Measurements from ENCODE around the gene TMEM158. TPM values are rescaled to one million over a fixed set of nuclear protein-coding genes. Genes with fewer than 3 reads are reported as not detected.
A peak's percentile ranks its signal among the peaks of the same experiment; 100 is the strongest.

The TMEM158 gene
- total RNA-seq, 4 donors from 2014 or later: 3.1 to 8.5 (median 5.3) TPM

DNA sequence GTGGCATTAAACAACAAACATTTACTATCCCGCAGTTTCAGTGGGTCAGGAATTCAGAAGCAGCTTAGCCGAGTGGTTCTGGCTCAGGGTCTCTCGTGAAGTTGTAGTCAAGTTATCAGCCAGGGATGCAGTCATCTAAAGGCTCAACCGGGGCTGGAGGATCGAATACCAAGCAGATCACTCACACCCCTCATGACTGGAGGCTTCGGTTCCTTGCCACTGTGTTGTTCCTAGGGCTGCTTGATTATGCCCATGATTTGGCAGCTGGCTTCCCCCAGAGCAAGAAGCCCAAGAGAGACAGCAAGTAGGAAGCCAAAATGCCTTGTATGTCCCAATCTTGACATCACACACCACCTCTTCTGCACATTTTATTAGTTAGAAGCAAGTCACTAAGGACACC, 46.0 kb downstream of the TMEM158 start:
- TF ChIP-seq, protein P1, sequence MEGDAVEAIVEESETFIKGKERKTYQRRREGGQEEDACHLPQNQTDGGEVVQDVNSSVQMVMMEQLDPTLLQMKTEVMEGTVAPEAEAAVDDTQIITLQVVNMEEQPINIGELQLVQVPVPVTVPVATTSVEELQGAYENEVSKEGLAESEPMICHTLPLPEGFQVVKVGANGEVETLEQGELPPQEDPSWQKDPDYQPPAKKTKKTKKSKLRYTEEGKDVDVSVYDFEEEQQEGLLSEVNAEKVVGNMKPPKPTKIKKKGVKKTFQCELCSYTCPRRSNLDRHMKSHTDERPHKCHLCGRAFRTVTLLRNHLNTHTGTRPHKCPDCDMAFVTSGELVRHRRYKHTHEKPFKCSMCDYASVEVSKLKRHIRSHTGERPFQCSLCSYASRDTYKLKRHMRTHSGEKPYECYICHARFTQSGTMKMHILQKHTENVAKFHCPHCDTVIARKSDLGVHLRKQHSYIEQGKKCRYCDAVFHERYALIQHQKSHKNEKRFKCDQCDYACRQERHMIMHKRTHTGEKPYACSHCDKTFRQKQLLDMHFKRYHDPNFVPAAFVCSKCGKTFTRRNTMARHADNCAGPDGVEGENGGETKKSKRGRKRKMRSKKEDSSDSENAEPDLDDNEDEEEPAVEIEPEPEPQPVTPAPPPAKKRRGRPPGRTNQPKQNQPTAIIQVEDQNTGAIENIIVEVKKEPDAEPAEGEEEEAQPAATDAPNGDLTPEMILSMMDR (IDR thresholded peaks at IDR 0.05): no peak
- TF ChIP-seq POLR2AphosphoS5 (IDR thresholded peaks at IDR 0.05) (no peak), EP300 (IDR thresholded peaks at IDR 0.05) (no peak), POLR2A (IDR thresholded peaks at IDR 0.05) (no peak)
- ATAC-seq: no peak
- no peak overlapping the region for H3K27ac ChIP-seq

DNA sequence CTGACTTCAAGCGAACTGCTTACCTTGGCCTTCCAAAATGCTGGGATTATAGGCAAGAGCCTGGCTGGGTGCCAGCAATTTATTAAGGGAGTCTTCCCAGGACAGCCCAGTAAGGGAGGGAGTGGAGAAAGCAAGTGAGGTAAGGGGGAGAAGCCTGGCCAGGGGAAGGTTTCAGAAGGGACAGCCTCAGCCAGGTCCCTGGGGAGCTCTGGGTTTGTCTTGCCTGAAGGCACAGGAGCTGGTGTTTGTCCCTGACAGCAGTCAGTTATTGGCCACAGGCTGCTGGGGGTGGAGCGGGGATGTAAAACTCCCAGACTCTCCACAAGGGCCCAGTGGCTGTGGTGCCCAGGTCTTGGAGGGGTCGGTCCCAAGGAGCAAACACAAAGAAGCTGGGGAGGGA, 46.9 kb downstream of the TMEM158 start:
- H3K4me3 ChIP-seq: no peak overlapping the region
- H3K27me3 ChIP-seq: no peaks in the 10 kb centered on the region
- WGBS, 2 donors (ENCODE audit: low coverage in 1 of 2): 100% methylated on average over 1 of the region's 3 CpGs; no CpG with 5 or more reads in 1 of the 2 donors
- ATAC-seq: no peak
- H3K27ac ChIP-seq: no peak overlapping the region
- H3K9me3 ChIP-seq: no peaks in the 10 kb centered on the region
- no peak for TF ChIP-seq POLR2A (IDR thresholded peaks at IDR 0.05)
- TF ChIP-seq POLR2AphosphoS5 (IDR thresholded peaks at IDR 0.05): no peak
- no peak for TF ChIP-seq EP300 (IDR thresholded peaks at IDR 0.05)
- TF ChIP-seq, protein P1 (IDR thresholded peaks at IDR 0.05): no peak
- no peaks in the 10 kb centered on the region for H3K36me3 ChIP-seq
- H3K4me1 ChIP-seq: peaks cover 0 to 41% (median 0%) of the 10 kb centered on the region in 3 donors

More for the DNA sequence above, 46.0 kb downstream of the TMEM158 start:
- H3K27me3 ChIP-seq: no peaks in the 10 kb centered on the region
- H3K9me3 ChIP-seq: no peaks in the 10 kb centered on the region
- H3K4me3 ChIP-seq: no peak overlapping the region
- 55 to 100% methylated on average over 1 to 2 of the region's 6 CpGs for WGBS, 2 donors (ENCODE audit: low coverage in 1 of 2)
- H3K36me3 ChIP-seq: no peaks in the 10 kb centered on the region
- peaks cover 0 to 41% (median 0%) of the 10 kb centered on the region in 3 donors for H3K4me1 ChIP-seq

DNA sequence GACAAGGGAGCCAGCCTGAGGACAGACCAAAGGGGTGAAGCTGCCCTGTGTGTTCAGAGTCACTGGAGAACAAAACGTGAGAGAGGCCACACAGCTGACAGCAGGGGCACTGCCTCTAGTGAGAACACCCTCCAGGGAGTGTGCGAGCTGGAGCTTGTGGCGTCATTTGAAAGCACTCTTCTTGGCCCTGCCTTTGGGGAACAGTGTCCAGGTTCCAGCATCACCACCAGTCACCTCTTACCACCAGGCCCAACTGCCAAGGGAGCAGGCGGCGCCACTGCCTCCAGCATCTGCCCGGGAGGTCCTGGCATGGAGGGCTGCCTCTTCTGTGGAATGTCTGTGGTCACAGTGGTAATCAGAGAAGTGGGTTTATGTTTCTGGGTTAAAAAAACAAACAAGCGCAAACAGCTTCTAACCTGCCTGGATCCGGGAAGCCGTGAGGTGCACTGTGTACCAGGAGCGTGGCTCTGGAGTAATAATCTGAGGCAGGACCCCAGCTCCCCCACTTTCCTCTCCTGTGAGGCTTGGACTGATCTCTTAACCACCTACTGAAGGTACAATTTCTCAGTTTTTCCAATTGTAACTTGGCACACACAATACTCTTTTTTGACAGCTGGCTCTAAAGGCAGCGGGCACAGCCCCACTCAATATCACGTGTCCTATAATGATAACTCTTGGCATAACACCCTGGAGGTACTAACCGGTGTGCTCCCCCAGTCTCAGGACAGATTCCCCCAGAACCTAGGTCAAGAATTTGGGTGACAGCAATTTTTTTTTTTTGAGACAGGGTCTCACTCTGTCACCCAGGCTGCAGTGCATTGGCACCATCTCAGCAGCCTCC, 47.7 kb downstream of the TMEM158 start:
- H3K36me3 ChIP-seq: no peaks in the 10 kb centered on the region
- H3K4me3 ChIP-seq: no peak overlapping the region
- no peaks in the 10 kb centered on the region for H3K9me3 ChIP-seq
- peak; percentile 50 for ATAC-seq
- H3K4me1 ChIP-seq: peaks cover 0 to 36% (median 0%) of the 10 kb centered on the region in 3 donors
- peak overlapping the region; percentile 3 to 56 (median 38) for H3K27ac ChIP-seq
- TF ChIP-seq EP300 (IDR thresholded peaks at IDR 0.05) (no peak), POLR2A (IDR thresholded peaks at IDR 0.05) (no peak), POLR2AphosphoS5 (IDR thresholded peaks at IDR 0.05) (no peak)
- TF ChIP-seq, protein P1 (IDR thresholded peaks at IDR 0.05): no peak
- 47 to 71% methylated on average over 8 to 9 of the region's 13 CpGs for WGBS, 2 donors (ENCODE audit: low coverage in 1 of 2)
- H3K27me3 ChIP-seq: no peaks in the 10 kb centered on the region

DNA sequence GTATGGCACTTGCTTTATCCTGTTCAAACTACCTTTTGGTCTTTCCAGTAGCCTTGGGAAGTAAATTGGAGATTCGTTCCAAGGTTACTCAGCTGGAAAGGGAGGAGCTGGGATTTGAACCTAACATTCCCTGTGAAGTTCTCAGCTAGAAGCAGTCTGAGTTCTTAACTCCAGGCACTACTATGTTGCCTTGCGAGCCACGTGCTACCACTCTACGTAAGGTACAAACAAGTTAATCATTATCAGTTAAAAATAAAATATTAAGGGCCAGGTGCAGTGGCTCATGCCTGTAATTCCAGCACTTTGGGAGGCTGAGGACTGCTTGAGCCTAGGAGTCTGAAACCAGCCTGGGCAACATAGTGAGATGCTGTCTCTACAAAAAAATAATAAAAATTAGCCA, 49.2 kb downstream of the TMEM158 start:
- no peaks in the 10 kb centered on the region for H3K9me3 ChIP-seq
- H3K36me3 ChIP-seq: no peaks in the 10 kb centered on the region
- no peak for TF ChIP-seq EP300 (IDR thresholded peaks at IDR 0.05)
- no peak for TF ChIP-seq POLR2A (IDR thresholded peaks at IDR 0.05)
- TF ChIP-seq, protein P1 (IDR thresholded peaks at IDR 0.05): no peak
- TF ChIP-seq POLR2AphosphoS5 (IDR thresholded peaks at IDR 0.05): no peak
- peaks cover 0 to 25% (median 0%) of the 10 kb centered on the region in 3 donors for H3K4me1 ChIP-seq
- WGBS, 2 donors (ENCODE audit: low coverage in 1 of 2): 46 to 50% methylated on average over 1 to 4 of the region's 4 CpGs
- no peak overlapping the region for H3K27ac ChIP-seq
- H3K27me3 ChIP-seq: no peaks in the 10 kb centered on the region
- no peak overlapping the region for H3K4me3 ChIP-seq
- no peak for ATAC-seq

Small RNA genes lying within 50 kb of the gene (small RNA-seq; reads per million reads assigned to genes)
- 0 reads per million in 4 donors for gene RF00012

Other genes starting within 250 kb of the TMEM158 start
- gene CLEC3B, start 200.0 kb downstream of the TMEM158 start, total RNA-seq: 100 to 1,000 TPM in 1 of 4 donors, 10 to 100 TPM in 3; 20.4 to 127 (median 77.6) TPM
- gene CDCP1, start 79.9 kb downstream of the TMEM158 start, total RNA-seq: 1 to 10 TPM; 2.5 to 4.9 (median 4.2) TPM
- gene LARS2, start 162.3 kb upstream of the TMEM158 start, total RNA-seq: 10 to 100 TPM; 10.1 to 20.2 (median 15.4) TPM